ENCODE results near the gene TOMM20. TPM values are rescaled to one million over a fixed set of nuclear protein-coding genes. Genes with fewer than 3 reads are reported as not detected.

The TOMM20 gene
- total RNA-seq (2022; extraction: Qiagen RNA extraction; ENCODE audit: low read depth), result 114 to 119 TPM (median 115 TPM) in 5 replicates

GRCh38 chr1:235128456-235129328 is at the start of gene TOMM20:
Gene TOMM20 (minus strand): TSS chr1:235128837. CDS start chr1:235128715, 122 bp downstream.

DNA sequence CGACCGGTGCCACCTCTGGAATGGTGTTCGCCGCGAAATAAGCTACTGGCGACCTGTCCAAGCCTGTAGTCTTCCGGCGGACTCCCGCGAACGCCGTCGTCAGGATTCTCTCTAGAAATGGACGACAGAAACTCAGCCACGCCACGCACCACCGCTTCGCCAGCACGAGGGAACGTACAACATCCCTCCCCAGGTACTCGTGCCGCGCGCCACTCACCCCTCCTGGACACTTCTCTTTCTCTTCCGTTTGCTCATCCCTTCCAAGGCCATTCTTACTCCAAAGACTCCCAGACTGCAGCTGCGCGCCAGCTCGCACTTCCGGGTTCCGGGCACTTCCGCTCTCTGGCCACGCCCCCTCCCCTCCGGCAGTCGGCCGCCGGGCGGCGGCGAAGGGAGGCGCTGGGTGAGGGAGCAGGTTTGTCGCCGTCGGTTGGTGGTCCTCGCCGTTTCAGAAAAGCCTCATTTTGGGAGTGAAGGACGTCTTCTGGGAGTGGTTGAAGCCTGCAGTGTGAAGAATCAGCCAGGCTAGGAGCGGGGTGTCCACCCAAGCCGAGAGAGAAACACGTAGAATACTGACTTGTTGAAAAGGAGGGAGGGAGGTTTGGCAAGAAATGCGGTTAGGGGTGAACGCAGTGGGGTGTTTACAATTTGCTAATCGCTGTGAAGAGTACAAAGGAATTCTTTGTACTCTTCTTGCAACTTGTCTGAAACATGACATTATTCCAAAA is 32.5 kb upstream of the TOMM20 start, which contains the start of gene RBM34:
TSS of gene RBM34 (minus strand) at position 294 of the 728 bp plus-strand sequence. CDS start at position 270, 24 bp downstream.

Other genes with a start within 250 kb of the TOMM20 start
- gene RBM34, start 32.4 kb upstream of the TOMM20 start, total RNA-seq (2022; extraction: Qiagen RNA extraction; ENCODE audit: low read depth), result 62.1 to 73.2 TPM (median 67.8 TPM) in 5 replicates
- 10.7 to 16.6 TPM (median 16.0 TPM) in 5 replicates for gene ARID4B, start 199.3 kb upstream of the TOMM20 start, total RNA-seq (2022; extraction: Qiagen RNA extraction; ENCODE audit: low read depth)
- 16.4 to 21.9 TPM (median 21.2 TPM) in 5 replicates for gene GGPS1, start 199.7 kb upstream of the TOMM20 start, total RNA-seq (2022; extraction: Qiagen RNA extraction; ENCODE audit: low read depth)
- 38.6 to 50.7 TPM (median 48.2 TPM) in 5 replicates for gene TBCE, start 238.6 kb upstream of the TOMM20 start, total RNA-seq (2022; extraction: Qiagen RNA extraction; ENCODE audit: low read depth)

Measured in A549 treated with GW870086 at 1 μM for 4 hours (cell line).